HCT116 (cell line): ENCODE results near the gene SPRING1. TPM values are rescaled to one million over a fixed set of nuclear protein-coding genes. Genes with fewer than 3 reads are reported as not detected.

Source experiments
- ATAC-seq: fragments of 200-7000 bp; cut with Tn5 transposase; 2 replicates; pipeline ENCODE4 v1.9.1; 2020; ENCODE audit warnings: mild to moderate bottlenecking, moderate library complexity
- BruUV-seq: library from RNA; stranded (reverse); fragments of 400-500 nt; replicated peaks from 2 replicates; lab custom pipeline; 2021; lab: Mats Ljungman, UMichigan
- CTCF ChIA-PET: fragments of 300-600 bp; sonication (Branson Sonifier 250); formaldehyde crosslinking; loops from one replicate; lab custom pipeline; 2021; ENCODE audit warnings: antibody characterized with exemption; lab: Charles Lee
- POLR2A ChIA-PET: fragments of 300-600, 350-600 bp; sonication (Branson Sonifier 250); formaldehyde crosslinking; loops from one replicate; lab custom pipeline; 2021; ENCODE audit warnings: antibody characterized with exemption; lab: Charles Lee
- RAD21 ChIA-PET, 2 experiments: fragments of 300-600 bp; sonication (Branson Sonifier 250); formaldehyde crosslinking; loops; one replicate each; lab custom pipeline; 2023; ENCODE audit warnings: low total read pairs in 2 of 2; ENCODE audit not compliant: uncharacterized antibody in 2 of 2, unreplicated experiment in 2 of 2, low non-redundant PET in 1 of 2; lab: Charles Lee
- DNase-seq: peaks from one replicate; pipeline ENCODE4 v3.0.0-alpha.2; 2010; ENCODE audit warnings: low read depth, low spot score
- H2AFZ ChIP-seq: fragments of 200-600 bp; shearing (Covaris generic), sonication (generic); 2 replicates; pipeline ENCODE4 v1.6.1; 2017; ENCODE audit warnings: low read depth, mixed run types, mixed read lengths, antibody characterized with exemption, low read length; ENCODE audit not compliant: poor library complexity, severe bottlenecking
- H3K27ac ChIP-seq: 2 replicates; pipeline ENCODE4 v1.5.1; 2012; ENCODE audit warnings: low read depth, low read length
- H3K27me3 ChIP-seq: fragments of 200-600 bp; sonication (generic); 2 replicates; pipeline ENCODE4 v1.6.1; 2016; ENCODE audit warnings: mixed run types, low read length, mixed read lengths; ENCODE audit not compliant: insufficient read depth
- H3K36me3 ChIP-seq, 2 experiments: fragments of 200-500 bp in 1 of 2; fragments of 200-600 bp in 1 of 2; sonication (Bioruptor generic) in 1 of 2; sonication (generic) in 1 of 2; 2 replicates each; pipeline versions ENCODE4 v1.5.1 to v1.6.1; 2014 to 2016; ENCODE audit warnings: low read length in 2 of 2, inconsistent platforms in 1 of 2, mixed read lengths in 1 of 2, mixed run types in 1 of 2; ENCODE audit not compliant: insufficient read depth in 2 of 2, control insufficient read depth in 1 of 2
- H3K4me1 ChIP-seq, 2 experiments: fragments of 200-600 bp in 1 of 2; sonication (generic) in 1 of 2; 2 replicates each; pipeline versions ENCODE4 v1.5.1 to v1.6.1; 2012 to 2017; ENCODE audit warnings: low read length in 2 of 2, inconsistent platforms in 1 of 2, mild to moderate bottlenecking in 1 of 2, mixed read lengths in 1 of 2, mixed run types in 1 of 2, moderate library complexity in 1 of 2; ENCODE audit not compliant: insufficient read depth in 2 of 2, control insufficient read depth in 1 of 2
- H3K4me2 ChIP-seq: fragments of 200-600 bp; sonication (generic); 2 replicates; pipeline ENCODE4 v1.6.1; 2017; ENCODE audit warnings: mixed run types, low read length, mixed read lengths
- H3K4me3 ChIP-seq, 2 experiments: fragments of 200-600 bp in 1 of 2; sonication (generic) in 1 of 2; replicated peaks in 1 of 2; 2 replicates each; pipeline ENCODE4 v1.5.1; 2011 to 2016; ENCODE audit warnings: low read length in 2 of 2, control low read depth in 1 of 2, low read depth in 1 of 2, mild to moderate bottlenecking in 1 of 2, mixed read lengths in 1 of 2, mixed run types in 1 of 2
- H3K79me2 ChIP-seq: fragments of 200-600 bp; sonication (generic); 2 replicates; pipeline ENCODE4 v1.6.1; 2017; ENCODE audit warnings: mild to moderate bottlenecking, mixed run types, low read length, moderate library complexity, mixed read lengths; ENCODE audit not compliant: insufficient read depth
- H3K9ac ChIP-seq: fragments of 200-600 bp; sonication (generic); 2 replicates; pipeline ENCODE4 v1.6.1; 2016; ENCODE audit warnings: low read length, mixed read lengths
- H3K9me2 ChIP-seq: fragments of 200-600 bp; sonication (generic), shearing (Covaris generic); 2 replicates; pipeline ENCODE4 v1.6.1; 2017; ENCODE audit warnings: mixed run types, mild to moderate bottlenecking, moderate library complexity; ENCODE audit not compliant: insufficient read depth
- H3K9me3 ChIP-seq, 2 experiments: fragments of 200-500 bp in 1 of 2; fragments of 200-600 bp in 1 of 2; sonication (Bioruptor generic) in 1 of 2; sonication (generic) in 1 of 2; 2 replicates each; pipeline ENCODE4 v1.6.1; 2014 to 2017; ENCODE audit warnings: low read length in 2 of 2, mixed read lengths in 2 of 2, inconsistent platforms in 1 of 2, low read depth in 1 of 2, mild to moderate bottlenecking in 1 of 2, mixed run types in 1 of 2, moderate library complexity in 1 of 2; ENCODE audit not compliant: control insufficient read depth in 1 of 2, insufficient read depth in 1 of 2
- H4K20me1 ChIP-seq: fragments of 200-600 bp; sonication (generic), shearing (Covaris generic); 2 replicates; pipeline ENCODE4 v1.6.1; 2017; ENCODE audit warnings: mixed run types, mild to moderate bottlenecking, moderate library complexity; ENCODE audit not compliant: insufficient read depth
- CBX3 ChIP-seq: IDR thresholded peaks from 2 replicates; pipeline ENCODE4 v1.6.1; 2012; ENCODE audit warnings: low read depth
- EZH2 ChIP-seq: fragments of 200-600 bp; sonication (generic); IDR thresholded peaks from 2 replicates; pipeline ENCODE4 v1.6.1; 2017; ENCODE audit warnings: antibody characterized with exemption, mixed run types
- FOSL1 ChIP-seq: IDR thresholded peaks from 2 replicates; pipeline ENCODE4 v1.6.1; 2012; ENCODE audit warnings: low read depth
- POLR2A ChIP-seq: IDR thresholded peaks from 2 replicates; pipeline ENCODE4 v1.7.0; 2011; ENCODE audit warnings: borderline replicate concordance; ENCODE audit not compliant: insufficient read depth, insufficient read length; ENCODE audit errors: extremely low read depth
- RAD21 ChIP-seq: IDR thresholded peaks from 2 replicates; pipeline ENCODE4 v1.6.1; 2012; ENCODE audit warnings: low read depth, mild to moderate bottlenecking
- REST ChIP-seq: IDR thresholded peaks from 2 replicates; pipeline ENCODE4 v1.6.1; 2012; ENCODE audit warnings: low read depth
- SP1 ChIP-seq: IDR thresholded peaks from 2 replicates; pipeline ENCODE4 v1.6.1; 2012; ENCODE audit warnings: low read depth
- SRF ChIP-seq: IDR thresholded peaks from 2 replicates; pipeline ENCODE4 v1.6.1; 2012; ENCODE audit warnings: low read depth
- TCF7L2 ChIP-seq: IDR thresholded peaks from 2 replicates; pipeline ENCODE4 v1.7.0; 2011; ENCODE audit warnings: borderline replicate concordance, inconsistent platforms; ENCODE audit not compliant: insufficient read depth, insufficient read length; ENCODE audit errors: extremely low read depth
- ZFX ChIP-seq: fragments of 450-650 bp; IDR thresholded peaks from 2 replicates; pipeline ENCODE4 v1.6.1; 2017
- intact Hi-C: fragments of 100-400 bp; cut with micrococcal nuclease; formaldehyde crosslinking; loops from 2 replicates; pipeline ENCODE4 v1.10.0; 2022
- total RNA-seq: library from RNA; stranded (reverse); gene quantifications from one replicate; pipeline ENCODE4 v1.2.1, GENCODE V29; 2021; ENCODE audit not compliant: unreplicated experiment
- TF ChIP-seq, protein P1 (sequence below): IDR thresholded peaks from 2 replicates; pipeline ENCODE4 v1.6.1; 2012
- TF ChIP-seq, protein P2 (sequence below): IDR thresholded peaks from 2 replicates; pipeline ENCODE4 v1.6.1; 2012

Gene SPRING1
- total RNA-seq, 1 experiment from 2014 or later = 28.5 TPM

DNA sequence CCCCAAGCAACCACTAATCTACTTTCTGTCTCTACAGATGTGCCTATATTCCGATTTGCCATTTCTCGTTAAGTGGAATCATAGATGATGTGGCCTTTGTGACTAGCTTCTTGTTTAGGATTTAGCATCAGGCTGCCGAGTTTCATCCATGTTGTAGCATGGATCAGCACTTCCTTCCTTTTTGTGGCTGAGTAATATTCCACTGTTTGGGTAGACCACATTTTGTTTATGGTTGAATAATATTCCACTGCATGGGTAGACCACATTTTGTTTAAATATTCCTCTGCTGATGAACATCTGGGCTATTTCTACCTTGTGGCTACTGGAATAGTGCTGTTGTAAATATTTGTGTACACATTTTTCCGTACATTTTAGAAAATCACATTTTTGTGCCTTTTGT is 36.4 kb downstream of the SPRING1 start:
- no TSS peak for BruUV-seq
- DNase-seq (no peak), ATAC-seq (no peak)
- Histone ChIP-seq H3K36me3 (no peaks in the 10 kb centered on the region), H3K27me3 (no peaks in the 10 kb centered on the region), H3K9ac (no peak overlapping the region), H4K20me1 (no peaks in the 10 kb centered on the region), H3K4me1 (peaks cover 0 to 4% of the 10 kb centered on the region in 2 experiments; a peak in 1 of 4 replicates), H2AFZ (no peak overlapping the region), H3K9me3 (no peaks in the 10 kb centered on the region), H3K4me2 (no peak overlapping the region), H3K79me2 (no peaks in the 10 kb centered on the region), H3K4me3 (no peak overlapping the region), H3K9me2 (no peaks in the 10 kb centered on the region), H3K27ac (no peak overlapping the region)
- intact Hi-C loops = loop anchor here (10.0 kb wide), 1 partner anchor 453 kb away; no protein-coding TSS in a partner anchor
- ChIA-PET RAD21 (no interaction called here), CTCF (interaction anchor here (1.4 kb wide), 1 partner anchor 254 kb away, joined by 5 read pairs; no protein-coding TSS in a partner anchor), POLR2A (no interaction called here)
- no peak for TF ChIP-seq ZFX
- TF ChIP-seq REST = no peak
- no peak for TF ChIP-seq CBX3
- TF ChIP-seq POLR2A = no peak
- no peak for TF ChIP-seq SP1
- TF ChIP-seq, protein P1, sequence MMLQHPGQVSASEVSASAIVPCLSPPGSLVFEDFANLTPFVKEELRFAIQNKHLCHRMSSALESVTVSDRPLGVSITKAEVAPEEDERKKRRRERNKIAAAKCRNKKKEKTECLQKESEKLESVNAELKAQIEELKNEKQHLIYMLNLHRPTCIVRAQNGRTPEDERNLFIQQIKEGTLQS = no peak
- TF ChIP-seq FOSL1 = no peak
- TF ChIP-seq, protein P2, sequence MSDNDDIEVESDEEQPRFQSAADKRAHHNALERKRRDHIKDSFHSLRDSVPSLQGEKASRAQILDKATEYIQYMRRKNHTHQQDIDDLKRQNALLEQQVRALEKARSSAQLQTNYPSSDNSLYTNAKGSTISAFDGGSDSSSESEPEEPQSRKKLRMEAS = no peak
- TF ChIP-seq EZH2 = no peak
- TF ChIP-seq SRF = no peak
- TF ChIP-seq RAD21 = no peak
- no peak for TF ChIP-seq TCF7L2
